GM18508 (cell line): Measurements from ENCODE around the gene CACNB1.

ENCODE experiments used
- ATAC-seq: cut with Tn5 transposase; IDR thresholded peaks from one replicate; pipeline ENCODE4 v1.9.1; 2021; ENCODE audit warnings: moderate number of reproducible peaks; ENCODE audit not compliant: insufficient read depth, unreplicated experiment

The CACNB1 gene

GRCh38 chr17:39204245-39204644, 6.8 kb upstream of the CACNB1 start:
- ATAC-seq: no peak

GRCh38 chr17:39200957-39201510, 3.6 kb upstream of the CACNB1 start:
- no peak for ATAC-seq

GRCh38 chr17:39200070-39200879, 2.8 kb upstream of the CACNB1 start, which contains the start of gene RPL19:
Gene RPL19 (plus strand): TSS chr17:39200283. CDS start chr17:39200345, 62 bp downstream.
- no peak for ATAC-seq

GRCh38 chr17:39199820-39200069, 2.3 kb upstream of the CACNB1 start:
- no peak for ATAC-seq

- no peak for ATAC-seq
Observed at GRCh38 chr17:39198186-39198566, 707 bp upstream of the CACNB1 start.

- no peak for ATAC-seq
Observed at GRCh38 chr17:39196808-39197291, 619 bp downstream of the CACNB1 start.

- ATAC-seq: no peak
Observed at GRCh38 chr17:39196241-39196807, 1.1 kb downstream of the CACNB1 start.

- ATAC-seq: no peak
Observed at GRCh38 chr17:39195568-39196160, 1.8 kb downstream of the CACNB1 start.

- ATAC-seq: no peak
Observed at GRCh38 chr17:39194985-39195524, 2.4 kb downstream of the CACNB1 start.

GRCh38 chr17:39194089-39194984, 3.1 kb downstream of the CACNB1 start:
- no peak for ATAC-seq

- ATAC-seq: no peak
Observed at GRCh38 chr17:39193346-39193745, 4.1 kb downstream of the CACNB1 start.

GRCh38 chr17:39192901-39193300, 4.6 kb downstream of the CACNB1 start:
- ATAC-seq: no peak

- ATAC-seq: no peak
Observed at GRCh38 chr17:39191750-39192510, 5.5 kb downstream of the CACNB1 start.

- no peak for ATAC-seq
Observed at GRCh38 chr17:39187152-39187830, 10.2 kb downstream of the CACNB1 start.

GRCh38 chr17:39186481-39187002, 10.9 kb downstream of the CACNB1 start:
- ATAC-seq: no peak

- ATAC-seq: no peak
Observed at GRCh38 chr17:39183720-39184119, 13.7 kb downstream of the CACNB1 start.

- no peak for ATAC-seq
Observed at GRCh38 chr17:39183045-39183444, 14.4 kb downstream of the CACNB1 start.

- ATAC-seq: no peak
Observed at GRCh38 chr17:39181303-39181702, 16.2 kb downstream of the CACNB1 start.

GRCh38 chr17:39178536-39178935, 18.9 kb downstream of the CACNB1 start:
- ATAC-seq: no peak
